ENCODE results near the gene CASK. TPM values are rescaled to one million over a fixed set of nuclear protein-coding genes. Genes with fewer than 3 reads are reported as not detected.
A peak's percentile ranks its signal among the peaks of the same experiment; 100 is the strongest.
"Not testable (repeated sequence)": the region's sequence is repeated elsewhere in the genome, so short reads cannot be mapped to it uniquely, and the experiment has no call there.

CASK gene
- total and polyA plus RNA-seq, 2 donors from 2014 or later, result 15.9 to 58.9 TPM

- Histone ChIP-seq H3K4me1 (ENCODE audit: control insufficient read depth in 2 of 3, insufficient read depth in 2 of 3, low read depth in 1 of 3, low read length in 3 of 3) (no peaks in the 10 kb centered on the region), H3K27me3 (ENCODE audit: control insufficient read depth, insufficient read depth, low read length) (peaks cover 4% of the 10 kb centered on the region), H3K36me3 (ENCODE audit: control insufficient read depth in 2 of 3, insufficient read depth in 3 of 3, low read length in 3 of 3) (no peaks in the 10 kb centered on the region)
These were observed 409.2 kb downstream of the CASK start for GRCh38 chrX:41514179-41514578.

GRCh38 chrX:41512853-41513252, 410.5 kb downstream of the CASK start:
- not testable (repeated sequence) for FAIRE-seq

More at GRCh38 chrX:41514179-41514578, 409.2 kb downstream of the CASK start:
- FAIRE-seq (no peak), DNase-seq (peak in 1 of 5 donors; percentile 18)
- no peak overlapping the region for H3K9ac ChIP-seq (ENCODE audit: low read length in 3 of 3)
- TF ChIP-seq CTCF (IDR thresholded peaks at IDR 0.05; ENCODE audit: borderline replicate concordance, extremely low read depth, insufficient read depth), result no peak
- no peaks in the 10 kb centered on the region for H3K9me3 ChIP-seq (ENCODE audit: control insufficient read depth in 2 of 3, insufficient read depth in 1 of 3, low read length in 3 of 3)
- H3K27ac ChIP-seq (ENCODE audit: low read depth in 2 of 2, low read length in 2 of 2), result no peak overlapping the region
- no peak overlapping the region for H3K4me3 ChIP-seq (ENCODE audit: low read length in 3 of 3)
- intact Hi-C loops (cut with DNase I), result no loop called here

GRCh38 chrX:41512394-41512793, 411.0 kb downstream of the CASK start:
- no peak for TF ChIP-seq CTCF (IDR thresholded peaks at IDR 0.05; ENCODE audit: borderline replicate concordance, extremely low read depth, insufficient read depth)
- Histone ChIP-seq H3K27me3 (ENCODE audit: control insufficient read depth, insufficient read depth, low read length) (peaks cover 2% of the 10 kb centered on the region), H3K9ac (ENCODE audit: low read length in 3 of 3) (no peak overlapping the region), H3K27ac (ENCODE audit: low read depth in 2 of 2, low read length in 2 of 2) (no peak overlapping the region), H3K9me3 (ENCODE audit: control insufficient read depth in 2 of 3, insufficient read depth in 1 of 3, low read length in 3 of 3) (no peaks in the 10 kb centered on the region), H3K4me3 (ENCODE audit: low read length in 3 of 3) (no peak overlapping the region), H3K36me3 (ENCODE audit: control insufficient read depth in 2 of 3, insufficient read depth in 3 of 3, low read length in 3 of 3) (no peaks in the 10 kb centered on the region), H3K4me1 (ENCODE audit: control insufficient read depth in 2 of 3, insufficient read depth in 2 of 3, low read depth in 1 of 3, low read length in 3 of 3) (no peaks in the 10 kb centered on the region)
- intact Hi-C loops (cut with DNase I), result no loop called here
- DNase-seq (no peak), FAIRE-seq (no peak)

More at GRCh38 chrX:41512853-41513252, 410.5 kb downstream of the CASK start:
- intact Hi-C loops (cut with DNase I); H3K36me3 ChIP-seq (ENCODE audit: control insufficient read depth in 2 of 3, insufficient read depth in 3 of 3, low read length in 3 of 3); H3K9ac ChIP-seq (ENCODE audit: low read length in 3 of 3); H3K27me3 ChIP-seq (ENCODE audit: control insufficient read depth, insufficient read depth, low read length); H3K4me1 ChIP-seq (ENCODE audit: control insufficient read depth in 2 of 3, insufficient read depth in 2 of 3, low read depth in 1 of 3, low read length in 3 of 3); DNase-seq; H3K9me3 ChIP-seq (ENCODE audit: control insufficient read depth in 2 of 3, insufficient read depth in 1 of 3, low read length in 3 of 3); H3K27ac ChIP-seq (ENCODE audit: low read depth in 2 of 2, low read length in 2 of 2); H3K4me3 ChIP-seq (ENCODE audit: low read length in 3 of 3): not testable (repeated sequence)

- H3K27me3 ChIP-seq (ENCODE audit: control insufficient read depth, insufficient read depth, low read length), result no peaks in the 10 kb centered on the region
- no peak overlapping the region for H3K27ac ChIP-seq (ENCODE audit: low read depth in 2 of 2, low read length in 2 of 2)
- intact Hi-C loops (cut with DNase I), result no loop called here
- TF ChIP-seq CTCF (IDR thresholded peaks at IDR 0.05; ENCODE audit: borderline replicate concordance, extremely low read depth, insufficient read depth), result no peak
- DNase-seq, result no peak
- FAIRE-seq, result no peak
- H3K4me1 ChIP-seq (ENCODE audit: control insufficient read depth in 2 of 3, insufficient read depth in 2 of 3, low read depth in 1 of 3, low read length in 3 of 3), result no peaks in the 10 kb centered on the region
- H3K9ac ChIP-seq (ENCODE audit: low read length in 3 of 3), result no peak overlapping the region
- H3K4me3 ChIP-seq (ENCODE audit: low read length in 3 of 3), result no peak overlapping the region
- no peaks in the 10 kb centered on the region for H3K9me3 ChIP-seq (ENCODE audit: control insufficient read depth in 2 of 3, insufficient read depth in 1 of 3, low read length in 3 of 3)
- no peaks in the 10 kb centered on the region for H3K36me3 ChIP-seq (ENCODE audit: control insufficient read depth in 2 of 3, insufficient read depth in 3 of 3, low read length in 3 of 3)
These were observed 415.4 kb downstream of the CASK start for GRCh38 chrX:41507919-41508318.

Data from kidney (tissue), 14 donors.